Inflammatory macrophage (primary cell): Measurements from ENCODE around the gene MYCL.

ENCODE experiments used
- DNase-seq, 2 donors: peaks; one replicate each; pipeline ENCODE4 v3.0.0-alpha.2; 2020 to 2022
- total RNA-seq, 18 experiments: gene quantifications; one replicate each; lab custom pipeline; 2026; ENCODE audit warnings: mixed read lengths in 6 of 18, inconsistent platforms in 2 of 18; lab: John Stamatoyannopoulos, UW

MYCL gene, protein sequence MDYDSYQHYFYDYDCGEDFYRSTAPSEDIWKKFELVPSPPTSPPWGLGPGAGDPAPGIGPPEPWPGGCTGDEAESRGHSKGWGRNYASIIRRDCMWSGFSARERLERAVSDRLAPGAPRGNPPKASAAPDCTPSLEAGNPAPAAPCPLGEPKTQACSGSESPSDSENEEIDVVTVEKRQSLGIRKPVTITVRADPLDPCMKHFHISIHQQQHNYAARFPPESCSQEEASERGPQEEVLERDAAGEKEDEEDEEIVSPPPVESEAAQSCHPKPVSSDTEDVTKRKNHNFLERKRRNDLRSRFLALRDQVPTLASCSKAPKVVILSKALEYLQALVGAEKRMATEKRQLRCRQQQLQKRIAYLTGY
- total RNA-seq = 0.12 to 14.5 (median 9.5) reads per million in 18 experiments

DNA sequence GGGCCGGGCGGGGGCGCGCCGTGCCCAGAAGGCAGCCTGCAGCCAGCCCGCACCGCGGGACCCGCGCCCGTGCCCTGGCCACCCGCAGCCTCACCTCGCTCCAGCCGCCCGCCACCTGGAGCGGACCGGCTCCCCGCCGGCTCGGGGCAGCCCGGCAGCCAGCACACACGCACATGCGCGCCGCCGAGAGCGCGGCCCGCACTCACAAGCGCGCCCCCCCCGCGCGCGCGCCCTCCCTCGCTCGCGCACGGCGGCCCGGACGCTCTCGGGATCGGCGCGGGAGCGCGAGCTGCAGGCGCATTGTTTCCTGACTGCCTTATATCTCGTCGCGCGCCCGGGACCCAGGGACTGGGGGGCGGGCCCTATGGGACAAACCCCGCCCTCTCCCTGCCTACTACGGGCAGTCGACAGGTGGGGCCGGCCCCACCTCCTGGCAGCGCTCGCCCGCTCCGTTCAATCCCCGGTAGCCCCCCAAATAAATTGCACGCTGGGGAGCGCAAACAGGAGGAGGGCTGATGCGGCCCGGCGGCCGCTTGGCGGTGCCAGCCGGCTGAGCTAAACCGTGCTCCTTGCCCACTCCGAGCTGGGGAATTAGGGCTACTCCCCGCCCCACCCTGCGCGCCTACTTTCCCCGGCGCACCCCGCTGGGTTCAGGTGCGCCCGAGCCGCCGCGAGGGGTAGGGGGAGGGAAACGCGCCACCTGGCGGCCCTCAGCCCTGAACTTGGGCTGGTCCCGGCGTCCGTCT lies at the start of gene MYCL:
Gene MYCL, minus strand, starts transcription at position 204 of the 746 bp plus-strand sequence. CDS start 483 bp downstream, outside the sequence.
- peak; percentile 76 to 88 for DNase-seq

DNA sequence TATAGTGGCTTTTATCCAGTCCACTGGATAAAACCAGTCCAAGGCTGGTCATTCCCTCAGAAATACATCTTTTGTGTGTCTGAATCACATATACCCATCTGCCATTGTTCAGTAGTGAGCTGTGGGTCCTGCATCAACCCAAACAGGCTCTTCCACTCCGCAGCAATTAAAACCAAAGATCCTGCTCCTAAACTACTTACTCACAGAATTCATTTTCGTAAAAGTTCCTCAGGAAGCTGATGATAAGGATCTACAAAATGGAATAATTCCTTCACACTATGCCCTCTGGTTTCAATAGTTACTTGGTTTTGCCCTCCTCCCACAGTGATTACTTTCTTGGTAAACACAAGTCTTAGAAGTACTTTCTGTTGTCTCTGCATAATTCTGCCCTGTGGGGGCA lies 48.2 kb upstream of the MYCL start:
- DNase-seq = no peak

DNA sequence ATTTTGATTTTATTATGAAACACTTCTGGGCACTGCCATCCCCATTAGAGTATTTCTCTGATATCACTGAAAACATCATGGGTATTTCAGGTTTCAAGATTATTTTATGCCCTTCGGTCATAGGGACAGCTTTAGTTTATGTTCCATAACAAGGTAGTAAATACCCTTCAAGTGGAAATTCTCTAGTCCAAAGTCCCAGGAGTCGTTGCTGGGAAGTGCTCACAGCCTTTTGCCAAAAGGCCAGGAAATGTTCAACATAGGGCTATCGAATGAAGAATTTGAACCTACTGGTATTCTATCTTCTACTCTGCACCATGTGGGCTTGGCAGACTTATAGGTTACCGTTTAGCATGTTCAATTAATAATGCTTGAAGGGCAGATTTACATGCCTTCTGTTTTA lies 45.5 kb upstream of the MYCL start:
- no peak for DNase-seq

DNA sequence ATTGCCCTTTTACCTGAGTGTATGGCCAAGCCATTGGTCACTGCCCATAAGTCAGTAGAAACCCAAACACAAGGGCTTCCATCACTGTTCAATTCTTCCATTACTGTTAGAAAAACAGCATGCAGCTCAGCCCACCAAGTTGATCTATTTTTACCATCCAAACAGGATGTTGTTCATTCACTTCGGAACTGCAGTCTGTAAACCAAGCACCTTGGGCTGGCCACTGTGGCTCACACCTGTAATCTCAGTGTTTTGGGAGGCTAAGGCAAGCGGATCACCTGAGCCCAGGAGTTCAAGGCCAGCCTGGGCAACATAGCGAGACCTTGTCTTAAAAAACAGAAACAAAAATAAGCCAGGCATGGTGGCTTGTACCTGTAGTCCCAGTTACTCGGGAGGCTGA lies 44.5 kb upstream of the MYCL start:
- DNase-seq = no peak

DNA sequence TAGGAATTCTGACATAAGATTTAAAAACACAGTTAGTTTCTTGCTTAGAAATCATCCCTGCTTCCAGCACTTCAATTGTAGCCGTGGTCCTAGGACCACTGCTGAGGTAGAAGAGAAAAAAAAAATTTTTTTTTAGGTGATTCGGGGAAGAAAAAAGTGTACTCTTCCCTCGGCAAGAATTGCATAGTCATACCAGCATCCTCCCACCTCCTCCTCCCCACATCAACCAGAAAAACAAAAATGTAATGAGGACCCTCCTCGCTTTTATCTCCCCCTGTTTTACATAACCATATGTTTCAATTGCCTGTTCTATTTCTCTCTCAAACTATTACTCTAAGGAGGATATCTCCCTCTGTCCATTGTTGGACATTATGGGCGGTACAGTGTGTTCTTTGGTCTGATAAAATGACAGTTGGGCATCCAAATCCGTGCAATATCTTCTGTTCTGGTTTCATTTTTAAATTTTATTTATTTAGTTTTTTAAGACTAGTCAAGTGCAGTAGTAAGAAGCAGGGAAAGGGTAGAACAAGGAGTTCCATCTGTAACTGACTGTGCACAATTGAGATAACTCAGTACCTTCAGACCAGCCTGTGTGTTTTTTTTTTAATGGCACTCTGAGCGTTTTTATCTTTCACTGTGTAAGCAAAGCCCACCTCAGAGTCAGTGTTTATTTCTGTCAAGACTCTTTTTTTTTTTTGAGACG lies 42.8 kb upstream of the MYCL start:
- no peak for DNase-seq

DNA sequence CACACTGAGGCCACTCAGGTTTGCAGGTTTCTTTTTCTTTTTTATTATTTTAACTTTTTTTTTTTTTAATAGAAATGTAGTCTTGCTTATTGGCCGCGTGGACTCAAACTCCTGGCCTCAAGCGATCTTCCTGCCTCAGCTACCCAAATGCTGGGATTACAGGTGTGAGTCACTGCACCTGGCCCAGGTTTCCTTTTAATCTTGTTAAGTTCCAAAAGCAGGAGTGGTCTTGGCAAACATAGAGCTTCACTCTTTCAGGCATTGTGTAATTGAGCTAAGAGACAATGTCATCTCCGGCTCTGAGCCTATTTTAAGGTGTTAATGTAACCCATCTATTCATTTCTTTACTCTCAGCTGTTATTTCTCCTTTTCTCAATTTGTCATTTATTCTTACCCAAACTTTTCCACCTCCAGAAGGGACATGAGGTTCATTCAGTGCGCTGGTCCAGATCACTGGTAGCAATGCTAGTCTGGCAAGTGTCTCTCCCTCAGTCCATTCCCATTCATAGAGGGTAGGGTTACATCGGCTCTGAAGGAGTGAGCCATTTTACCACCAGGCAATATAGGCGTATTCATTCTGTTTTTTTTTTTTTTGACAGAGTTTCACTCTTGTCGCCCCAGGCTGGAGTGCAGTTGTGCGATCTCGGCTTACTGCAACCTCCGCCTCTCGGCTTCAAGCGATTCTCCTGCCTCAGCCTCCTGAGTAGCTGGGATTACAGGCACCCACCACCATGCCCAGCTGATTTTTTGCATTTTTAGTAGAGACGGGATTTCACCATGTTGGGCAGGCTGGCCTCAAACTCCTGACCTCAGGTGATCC lies 42.0 kb upstream of the MYCL start:
- no peak for DNase-seq

DNA sequence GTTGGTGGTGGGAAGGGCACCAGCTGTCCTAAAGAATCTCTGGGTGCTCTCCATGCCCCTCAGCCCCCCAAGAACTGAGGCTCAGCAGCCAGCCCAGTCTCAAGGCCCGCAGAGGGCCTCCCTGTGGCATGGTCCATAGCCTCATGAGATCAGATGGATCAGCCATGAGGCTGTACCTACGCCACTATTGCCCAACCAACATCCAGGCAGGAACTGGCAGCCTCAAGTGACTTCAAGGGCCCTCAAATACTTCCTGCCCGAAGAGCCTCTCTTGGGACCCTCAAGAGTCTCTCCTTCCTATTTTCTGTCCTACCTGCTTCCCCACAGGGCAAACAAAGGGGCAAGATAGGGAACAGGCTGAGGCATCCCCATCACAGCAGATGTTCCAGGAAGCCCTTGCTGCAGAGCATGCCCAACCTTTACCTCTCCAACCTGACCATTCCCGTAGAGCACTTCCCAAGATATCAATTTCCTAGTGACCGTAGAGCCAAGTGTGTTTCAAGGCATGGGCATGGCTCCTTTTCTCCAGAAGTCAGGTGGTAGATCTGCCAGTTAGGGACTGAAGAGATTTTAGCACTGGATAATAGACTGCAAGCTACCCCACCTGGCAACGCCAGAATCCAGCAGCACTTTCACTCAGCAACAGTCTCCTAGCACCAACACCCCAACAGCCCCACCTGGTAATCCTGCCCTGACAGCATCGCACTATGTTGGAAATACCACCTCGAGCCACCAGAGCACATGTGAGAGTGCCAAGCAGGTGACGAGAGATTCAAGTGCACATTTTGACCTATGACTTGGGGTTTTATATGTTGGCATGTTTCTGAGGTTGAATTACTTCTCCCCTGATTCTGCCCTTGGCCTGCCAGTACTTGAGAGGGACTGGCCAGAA lies 39.5 kb upstream of the MYCL start:
- DNase-seq = no peak

DNA sequence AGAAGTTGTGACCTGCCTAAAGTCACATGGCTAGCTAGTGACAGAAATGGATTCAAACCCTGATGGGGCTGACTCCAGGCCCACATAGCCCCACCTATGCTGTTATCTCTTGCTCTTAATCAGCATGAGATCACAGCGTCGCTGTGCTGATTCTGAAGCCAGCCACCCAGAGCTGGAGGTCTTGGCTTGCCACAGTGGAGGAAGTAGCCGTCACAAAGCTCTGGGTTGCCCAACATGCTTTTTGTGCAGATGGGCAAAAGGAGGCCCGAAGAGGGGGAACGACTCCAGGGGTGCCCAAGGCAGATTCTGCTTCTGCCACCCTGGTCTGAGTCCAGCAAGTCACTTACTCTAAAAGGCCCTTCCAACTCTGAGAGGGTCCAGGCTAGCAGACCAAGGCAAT lies 38.5 kb upstream of the MYCL start:
- DNase-seq = peak; percentile 68 to 77

DNA sequence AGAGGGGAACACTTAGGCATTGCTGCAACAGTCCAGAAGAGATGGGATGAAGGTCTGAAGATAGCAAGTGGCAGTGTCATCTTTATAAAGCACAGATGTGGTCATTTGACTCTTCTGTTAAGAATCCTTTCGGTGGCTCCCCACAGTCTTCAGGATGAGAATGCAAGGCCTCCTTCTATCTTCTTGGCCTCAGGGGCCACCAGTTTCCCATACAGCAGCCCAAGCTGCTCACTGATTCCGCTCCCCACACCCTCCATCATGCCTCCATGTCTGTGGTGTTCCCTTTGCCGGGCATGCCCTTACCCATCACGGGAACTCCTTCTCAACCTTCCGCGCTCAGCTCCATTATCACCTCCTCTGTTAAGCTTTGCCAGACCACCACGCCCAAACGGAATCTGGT lies 37.1 kb upstream of the MYCL start:
- no peak for DNase-seq

DNA sequence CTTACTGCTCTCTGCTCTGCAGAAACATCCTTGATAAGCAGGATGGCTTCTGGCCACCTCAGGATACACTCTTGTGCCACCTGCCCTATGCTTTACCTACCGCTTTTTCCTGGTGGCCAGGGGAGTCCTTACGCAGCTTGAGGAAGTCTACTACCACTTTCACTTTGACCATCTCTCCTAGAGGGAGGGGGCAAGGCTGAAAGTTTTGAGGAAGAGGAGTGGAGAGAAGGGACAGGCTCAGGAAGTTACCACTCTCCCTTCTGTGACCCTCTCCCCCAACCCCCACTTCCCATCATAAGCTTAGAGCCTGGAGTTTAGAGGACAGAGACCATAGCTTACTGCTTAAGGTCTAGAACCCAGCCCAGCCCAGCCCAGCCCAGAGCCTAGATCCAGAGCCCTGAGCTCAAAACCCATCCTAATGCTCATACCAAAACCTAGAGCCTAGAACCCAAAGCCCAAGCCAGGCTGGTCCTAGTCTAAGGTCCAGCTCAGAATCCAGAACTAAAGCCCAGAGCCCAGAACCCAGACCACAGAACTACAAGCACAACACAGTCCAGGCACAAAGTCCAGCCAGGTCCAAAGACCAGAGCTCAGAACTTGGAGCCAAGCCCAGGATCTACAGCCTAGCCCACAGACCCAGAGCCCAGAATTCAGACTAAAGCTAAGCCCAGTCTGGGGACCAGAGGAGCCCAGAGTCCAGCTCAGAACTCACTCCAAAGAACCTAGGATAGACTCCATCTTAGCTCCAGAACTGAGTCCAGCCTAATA lies 35.2 kb upstream of the MYCL start:
- DNase-seq = peak; percentile 59 to 82

DNA sequence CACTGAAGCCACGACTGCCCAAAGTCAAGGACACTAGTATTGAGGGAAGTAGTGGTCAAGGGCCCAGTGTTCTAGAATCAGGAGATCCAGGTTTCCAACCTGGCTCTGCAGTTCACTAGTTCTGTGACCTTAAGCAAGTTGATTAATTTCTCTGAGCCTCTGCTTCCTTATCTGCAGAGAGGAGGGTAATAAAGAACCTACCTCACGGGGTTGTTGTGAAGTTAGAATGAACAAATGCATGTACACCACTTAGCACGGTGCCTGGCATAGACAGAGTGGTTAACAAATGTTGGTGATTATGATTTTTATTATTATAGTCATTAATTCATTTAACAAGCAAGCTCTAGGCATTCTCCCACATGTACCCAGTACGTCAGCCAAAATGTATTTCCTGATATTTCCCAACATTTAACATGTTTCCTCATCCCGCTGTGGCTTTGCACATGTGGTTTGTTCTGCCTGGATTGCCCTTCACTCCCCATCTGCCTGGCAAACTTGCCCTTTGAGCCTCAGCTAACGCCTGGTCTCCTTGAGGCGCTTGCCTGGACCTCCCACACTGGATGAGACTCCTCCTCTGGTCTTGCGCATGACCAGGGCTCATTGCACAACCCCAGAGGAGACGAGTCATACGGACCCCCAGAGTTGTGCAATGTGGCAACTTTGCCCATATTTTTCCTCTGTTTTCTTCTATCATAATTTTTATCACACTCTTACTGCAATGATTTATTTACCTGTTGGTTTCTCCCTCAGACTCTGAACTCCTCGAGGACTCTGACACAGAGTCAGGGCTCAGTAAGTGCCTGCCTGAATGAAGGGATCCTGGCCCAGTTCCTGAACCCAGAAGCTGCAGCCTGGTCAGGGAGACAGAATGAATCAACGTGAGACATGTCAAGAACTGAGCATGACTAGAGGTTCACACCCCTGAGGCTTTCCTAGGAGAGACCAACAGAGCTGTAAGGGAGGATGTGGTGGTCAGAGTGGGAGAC lies 32.5 kb upstream of the MYCL start:
- DNase-seq = peak; percentile 99

DNA sequence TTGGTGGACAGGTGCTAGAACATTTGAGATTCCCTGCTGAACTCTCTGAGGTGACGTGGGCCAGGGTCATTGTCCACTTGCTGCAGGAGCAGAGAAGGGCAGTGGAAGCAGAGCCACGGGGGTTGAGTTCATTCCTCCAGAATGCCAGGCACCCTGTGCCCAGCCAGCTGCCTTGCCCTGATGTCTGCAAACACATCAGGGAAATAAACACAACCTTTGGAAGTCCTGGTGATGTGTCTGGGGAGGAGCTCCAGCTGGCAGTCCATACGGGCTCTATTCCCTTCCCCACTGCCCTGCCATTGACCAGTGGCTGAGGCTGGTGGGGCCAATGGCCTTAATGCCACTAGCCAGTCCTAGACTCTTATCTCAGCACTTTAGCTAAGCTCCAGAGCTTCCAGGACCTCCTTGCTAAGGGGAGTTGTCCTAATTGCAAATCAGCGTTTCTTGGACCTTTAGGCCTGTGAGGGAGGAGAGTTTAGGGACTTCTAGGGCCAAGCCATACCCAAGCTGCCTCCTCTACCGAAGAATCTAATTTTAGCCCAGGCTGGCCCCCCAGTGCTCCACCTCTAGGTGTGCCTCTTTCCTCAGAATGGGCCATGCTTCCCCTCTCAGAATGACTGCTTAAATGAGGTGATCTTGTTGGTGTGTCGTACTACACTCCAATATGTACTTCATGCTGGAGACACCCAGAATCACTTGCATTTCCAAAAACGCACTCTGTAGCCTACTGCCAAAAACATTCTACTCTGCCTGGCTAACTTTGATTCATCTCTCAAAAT lies 27.3 kb upstream of the MYCL start:
- DNase-seq = no peak

DNA sequence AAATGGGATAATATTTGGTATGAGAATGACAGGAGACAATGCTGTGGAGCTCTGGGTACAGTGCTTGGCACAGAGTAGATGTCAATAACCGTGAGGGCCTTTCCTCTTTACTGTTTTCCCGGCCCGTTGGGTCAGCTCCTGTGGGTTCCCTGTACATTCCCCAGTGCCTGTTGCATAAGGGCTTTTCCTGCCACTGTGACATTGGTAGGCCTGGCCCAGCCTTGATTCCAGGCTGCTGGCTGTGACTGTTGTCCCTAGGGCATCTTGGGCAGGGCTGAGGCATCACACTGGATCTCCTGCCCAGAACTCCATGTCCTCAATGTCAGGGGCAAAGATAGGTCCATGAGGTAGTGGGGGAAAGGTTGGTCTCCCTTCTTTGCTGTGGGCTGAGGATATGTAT lies 25.8 kb upstream of the MYCL start:
- peak; percentile 17 to 45 for DNase-seq

DNA sequence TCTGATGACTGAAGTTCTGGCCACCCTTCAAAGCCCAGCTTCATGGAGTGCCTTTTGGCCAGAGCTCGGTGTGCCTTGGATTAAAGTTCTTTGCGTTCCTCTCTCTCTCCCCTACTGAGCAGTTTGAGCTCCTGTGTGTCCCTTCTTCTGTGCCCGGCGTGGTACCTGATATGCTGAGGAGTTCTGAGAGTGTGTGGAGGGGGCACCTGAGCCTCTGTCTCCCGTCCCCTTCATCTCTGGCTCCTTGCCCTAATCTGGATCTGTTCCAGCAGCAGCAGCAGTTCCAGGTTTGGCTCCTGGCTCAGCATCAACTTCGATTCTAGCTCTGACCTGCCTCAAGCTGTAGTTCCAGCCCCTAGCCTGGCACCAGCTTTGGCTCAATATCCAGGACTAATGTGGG lies 25.1 kb upstream of the MYCL start:
- no peak for DNase-seq

DNA sequence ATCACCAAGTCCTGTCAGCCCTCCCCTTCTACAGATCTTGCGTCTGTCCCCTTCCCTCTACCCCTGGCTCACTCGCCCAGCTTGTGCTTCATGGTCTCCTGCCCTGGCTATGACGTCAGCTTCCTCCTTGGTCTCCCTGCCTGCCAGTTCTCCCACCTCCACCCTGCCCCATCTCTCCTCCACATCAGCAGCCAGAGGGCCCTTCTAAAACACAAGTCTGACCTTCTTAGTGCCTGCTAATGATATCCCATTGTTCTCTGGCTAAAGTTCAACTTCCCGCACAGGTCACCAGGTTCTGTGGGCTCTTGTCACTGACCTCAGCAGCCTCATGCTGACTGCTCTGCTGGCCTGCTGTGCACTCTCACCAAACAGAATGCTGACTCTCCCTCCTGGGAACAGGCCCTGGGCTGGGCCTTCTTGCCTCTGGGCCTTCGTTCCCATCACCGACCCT lies 24.7 kb upstream of the MYCL start:
- DNase-seq = peak; percentile 20 to 75

DNA sequence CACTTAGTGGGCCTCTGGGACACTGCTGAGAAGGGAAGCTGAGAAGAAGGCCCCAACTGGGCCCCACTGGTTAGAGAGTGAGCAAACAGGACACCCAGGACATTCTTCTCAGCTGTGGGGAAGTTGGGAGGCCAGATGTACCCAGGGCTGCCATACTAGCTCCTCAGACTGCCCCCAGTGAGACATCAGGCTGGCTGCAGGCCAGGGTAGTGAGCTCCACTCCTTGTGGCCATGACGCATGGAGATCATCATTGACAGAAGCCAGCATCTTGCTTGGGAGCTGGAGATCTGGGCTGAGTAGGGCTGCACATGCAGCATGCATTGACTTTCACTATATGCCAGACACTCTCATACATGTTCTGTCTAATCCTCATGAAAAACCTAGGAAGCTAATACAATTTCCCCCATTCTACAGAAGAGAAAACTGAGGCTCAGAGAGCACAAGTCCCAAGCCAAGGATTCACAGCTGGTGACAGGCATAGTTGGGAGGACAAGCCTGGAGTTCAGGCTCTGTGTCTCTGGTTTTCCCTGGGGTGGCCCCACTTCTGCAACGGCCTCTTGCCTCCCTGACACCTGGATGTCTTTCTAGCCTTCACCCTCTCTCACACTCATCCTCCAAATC lies 24.1 kb upstream of the MYCL start:
- DNase-seq = peak; percentile 32 to 53

DNA sequence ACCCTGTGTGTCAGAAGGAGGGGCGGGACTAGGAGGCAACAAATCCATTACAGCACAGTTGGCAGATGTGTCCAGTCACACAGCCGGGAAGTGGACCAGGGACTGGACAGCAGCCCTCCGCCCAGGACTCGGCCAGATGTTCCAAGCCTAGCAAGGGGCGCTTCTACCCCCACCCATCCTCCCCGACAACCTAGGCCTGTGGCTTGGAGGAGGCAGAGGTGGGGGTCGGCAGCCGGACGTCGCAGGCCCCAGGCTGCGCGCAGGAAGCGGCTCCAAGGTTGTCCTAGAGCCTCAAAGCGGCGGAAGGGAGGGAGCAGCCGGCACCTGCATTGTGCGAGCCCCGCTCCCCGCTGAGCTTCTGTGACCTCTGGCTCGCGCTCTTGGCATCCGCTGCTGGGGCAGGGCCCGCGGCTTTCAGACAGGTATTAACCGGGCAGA lies 20.6 kb upstream of the MYCL start:
- no peak for DNase-seq

DNA sequence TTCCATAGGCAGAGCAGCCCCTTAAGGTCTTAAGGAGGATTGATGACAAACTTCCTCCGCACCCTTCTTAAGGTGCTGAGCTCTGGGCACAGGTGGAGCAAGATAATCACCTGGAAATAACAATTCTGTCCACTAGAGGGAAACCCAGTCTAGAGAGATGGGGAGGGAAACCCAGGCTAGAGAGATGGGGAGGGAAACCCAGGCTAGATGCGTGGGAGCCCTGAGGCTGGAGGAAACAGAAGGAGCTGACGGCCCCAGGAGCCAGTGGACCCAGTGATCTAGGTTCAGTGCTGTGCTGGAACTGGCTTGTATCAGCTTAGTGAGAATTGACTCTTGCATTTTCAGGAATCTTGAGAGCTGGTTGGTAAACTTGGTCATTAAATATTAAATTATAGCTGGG lies 17.8 kb upstream of the MYCL start:
- DNase-seq = peak; percentile 78 to 87
